T-helper 22 cell (primary cell): ENCODE measurements around the gene ZNF311.
"Not testable (repeated sequence)": the region's sequence is repeated elsewhere in the genome, so short reads cannot be mapped to it uniquely, and the experiment has no call there.

ENCODE experiments used
- DNase-seq: peaks from one replicate; pipeline ENCODE4 v3.0.0-alpha.2; 2020; ENCODE audit warnings: low read depth

The ZNF311 gene

DNA sequence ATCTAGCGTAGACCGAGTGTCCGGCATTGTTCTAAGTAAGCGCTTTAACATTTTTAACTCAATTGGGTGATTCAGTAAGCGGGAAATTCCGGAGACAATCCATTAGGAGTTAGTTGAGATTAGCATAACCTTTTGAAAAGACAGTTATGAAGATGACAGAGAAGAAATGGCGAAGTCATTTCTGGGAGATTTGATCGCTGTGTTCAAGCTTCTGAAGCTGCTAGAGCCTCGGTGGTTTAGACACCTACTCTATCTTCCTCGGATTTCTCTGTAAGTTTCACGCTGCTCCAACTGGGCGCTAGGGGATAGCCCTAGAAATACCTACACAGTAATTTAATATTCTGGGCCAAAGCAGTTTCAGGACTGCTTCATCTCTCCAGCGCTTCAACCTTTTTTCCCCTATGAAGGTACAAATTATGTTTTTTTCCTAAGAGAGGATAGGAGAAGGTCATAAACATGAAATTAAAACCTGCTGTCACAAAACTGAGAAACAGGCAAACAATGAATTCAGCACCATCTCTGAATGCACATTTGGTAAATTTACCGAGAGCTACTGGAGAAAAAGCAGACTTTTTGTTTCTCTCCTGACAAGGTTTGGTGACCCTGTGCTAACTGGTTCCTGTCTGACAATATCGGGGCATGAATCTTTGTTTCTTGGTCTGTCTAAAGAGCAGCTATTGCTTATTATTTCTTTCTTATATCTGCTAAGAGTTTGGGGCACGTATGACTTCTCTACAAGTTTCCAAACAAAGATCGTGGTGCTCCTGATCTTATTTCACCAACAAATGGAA is 22.4 kb downstream of the ZNF311 start:
- no peak for DNase-seq

DNA sequence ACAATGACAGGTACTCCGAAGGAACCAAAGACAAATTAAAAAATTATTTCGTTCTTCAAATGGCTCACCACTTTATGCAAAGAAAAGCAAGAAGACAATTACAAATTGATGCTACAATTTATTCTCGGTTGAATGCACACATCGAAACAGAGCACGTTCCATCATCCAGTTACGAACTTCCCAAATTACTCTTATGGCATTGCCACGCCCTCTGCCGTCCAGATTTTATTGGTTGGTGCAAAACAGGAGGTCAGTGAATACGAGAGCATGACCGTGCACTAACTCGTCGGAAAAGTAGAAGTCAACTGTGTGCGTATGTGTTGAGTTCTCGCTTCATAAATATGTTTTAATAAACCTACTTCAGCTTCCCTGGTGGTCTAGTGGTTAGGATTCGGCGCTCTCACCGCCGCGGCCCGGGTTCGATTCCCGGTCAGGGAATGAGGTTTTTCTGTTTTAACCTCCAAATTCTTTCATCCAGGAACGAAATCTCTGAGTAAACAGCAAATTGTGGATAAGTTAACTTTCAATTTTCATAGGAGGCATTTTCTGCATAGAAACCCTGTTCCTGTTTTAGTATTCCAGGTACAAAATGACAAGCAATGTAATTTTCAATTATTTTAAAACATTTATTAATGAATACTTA is 23.2 kb downstream of the ZNF311 start:
- DNase-seq: peak; percentile 43

DNA sequence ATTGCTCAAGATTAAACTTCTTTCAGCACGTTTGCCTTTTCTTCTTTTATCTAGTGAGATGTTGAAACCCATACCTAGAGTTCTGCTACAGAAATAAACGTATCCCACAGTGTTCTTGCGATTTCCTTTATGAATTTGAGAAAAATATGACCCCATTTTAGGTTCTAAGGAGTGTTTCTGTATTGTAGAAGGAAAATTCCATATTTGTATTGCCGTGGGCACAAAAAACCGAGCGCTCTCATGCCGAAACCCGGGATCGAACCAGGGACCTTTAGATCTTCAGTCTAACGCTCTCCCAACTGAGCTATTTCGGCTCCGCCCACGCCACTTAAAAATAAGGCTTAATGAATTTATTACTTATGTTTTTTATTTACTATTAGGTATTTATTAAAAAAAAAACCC is 23.7 kb downstream of the ZNF311 start:
- DNase-seq: peak; percentile 44

DNA sequence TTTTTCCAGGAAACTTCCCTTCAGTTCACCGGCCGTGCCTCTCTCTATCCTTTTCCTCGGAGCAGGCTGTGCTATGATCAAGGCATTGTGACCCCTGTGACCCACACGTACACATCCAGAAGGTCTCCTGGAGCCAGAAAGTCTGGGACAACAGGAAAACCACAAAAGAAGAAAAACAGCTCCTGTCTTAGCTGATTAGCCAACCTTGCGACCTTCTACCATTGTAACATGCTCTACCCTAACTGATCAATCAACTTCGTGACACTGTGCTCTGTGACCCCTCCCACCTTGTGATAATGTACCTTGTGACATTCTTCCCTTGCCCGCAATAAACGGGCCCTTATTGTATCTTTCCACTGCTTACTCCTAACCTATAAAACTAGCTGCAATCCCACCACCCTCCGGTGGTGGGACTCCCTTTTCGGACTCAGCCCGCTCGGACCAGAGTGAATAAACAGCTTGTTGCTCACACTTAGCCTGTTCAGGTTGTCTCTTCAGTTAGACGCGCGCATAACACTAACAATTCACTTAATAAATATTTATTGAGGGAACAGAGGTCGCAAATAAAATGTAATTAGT is 24.2 kb downstream of the ZNF311 start:
- DNase-seq: peak; percentile 13

DNA sequence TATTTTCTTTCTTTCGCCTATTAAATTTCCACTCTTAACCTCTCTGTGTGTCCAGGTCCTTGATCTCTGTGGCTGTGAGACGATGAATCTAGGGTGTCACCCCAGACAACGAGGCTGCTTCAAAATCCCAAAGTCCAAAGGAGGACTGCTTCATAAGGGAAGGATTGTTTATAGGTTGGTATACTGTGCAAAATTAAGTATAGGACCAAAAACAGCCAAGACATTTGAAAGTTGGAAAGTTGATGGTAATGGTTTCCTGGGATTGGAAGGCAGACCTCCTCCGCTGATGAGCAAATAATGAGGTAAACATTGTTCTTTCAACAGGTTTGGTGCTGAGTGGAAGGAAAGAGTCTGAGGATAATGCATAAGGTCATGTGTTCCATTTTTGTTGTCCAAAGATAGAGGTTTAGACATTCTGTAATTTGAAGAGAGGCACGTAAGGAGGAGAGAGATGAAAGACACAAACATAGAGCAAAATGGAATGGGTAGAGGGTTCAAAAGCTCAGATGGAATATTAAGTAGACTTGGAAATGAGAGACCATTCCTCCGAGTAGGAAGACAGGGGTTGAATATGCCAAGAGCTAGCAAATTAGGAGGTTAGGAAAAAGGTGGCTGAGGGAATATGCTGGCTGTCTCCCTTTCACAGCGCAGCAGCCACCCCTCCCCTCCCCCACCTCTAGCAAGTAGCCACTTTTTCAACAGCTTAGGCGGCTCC is 24.8 kb downstream of the ZNF311 start:
- DNase-seq: no peak

DNA sequence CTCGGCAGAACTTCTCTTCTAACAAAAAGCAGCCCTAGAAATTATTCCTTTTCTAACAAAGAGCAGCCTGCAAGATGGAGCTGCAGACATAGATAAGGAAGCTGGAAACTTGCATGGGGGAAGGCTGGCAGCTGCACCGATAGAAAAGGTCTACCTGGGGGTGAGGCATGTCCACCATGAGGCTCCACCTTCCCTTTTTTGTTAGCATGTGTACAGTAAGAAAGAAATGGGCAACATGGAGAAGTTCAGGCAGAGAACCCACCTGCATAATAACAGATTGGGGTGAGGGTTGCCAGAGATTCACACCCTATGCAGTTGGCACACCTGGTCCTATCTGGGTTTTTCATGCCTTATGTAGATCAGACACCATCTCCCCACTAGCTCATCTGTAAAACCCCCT is 25.4 kb downstream of the ZNF311 start:
- no peak for DNase-seq

DNA sequence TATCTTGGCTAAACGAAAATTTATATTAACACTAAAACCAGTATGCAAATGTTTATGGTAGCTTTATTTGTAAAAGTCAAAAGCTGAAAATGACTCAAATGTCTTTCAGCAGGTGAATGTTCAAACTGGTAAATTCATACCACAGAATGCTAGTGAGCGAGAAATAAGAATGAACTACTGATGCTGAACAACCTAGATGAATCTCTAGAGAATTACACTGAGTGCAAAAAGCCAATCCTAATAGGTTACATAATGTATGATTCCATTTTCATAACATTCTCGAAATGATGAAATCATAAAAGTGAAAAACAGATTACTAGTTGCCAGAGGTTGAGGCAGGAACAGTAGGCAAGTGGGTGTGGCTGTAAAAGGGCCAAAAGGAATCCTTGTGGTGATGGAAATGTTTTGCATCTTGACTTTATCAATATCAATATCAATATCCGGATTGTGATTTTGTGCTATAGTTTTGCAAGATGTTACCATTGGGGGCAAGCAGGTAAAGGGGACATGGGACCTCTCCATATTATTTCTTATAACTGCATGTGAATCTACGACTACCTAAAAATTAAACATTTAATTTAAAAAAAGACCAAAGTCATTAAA is 26.1 kb downstream of the ZNF311 start:
- DNase-seq: no peak

DNA sequence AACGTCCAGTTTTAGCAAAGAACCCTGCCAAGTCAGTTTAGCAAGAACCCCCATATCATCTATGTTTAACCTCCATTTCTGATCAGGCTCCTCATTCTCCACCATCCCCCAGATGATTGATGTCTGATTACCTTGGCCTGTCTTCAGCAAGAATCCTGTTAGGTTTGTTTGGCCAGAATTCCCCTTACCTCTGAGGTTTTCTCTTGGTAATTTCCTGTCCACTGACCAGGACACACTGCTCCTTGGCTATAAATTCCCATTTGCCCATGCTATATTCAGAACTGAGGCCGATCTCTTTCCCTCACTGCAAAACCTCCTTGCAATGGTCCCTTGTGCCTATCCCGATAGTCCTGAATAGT is 27.0 kb downstream of the ZNF311 start:
- DNase-seq: no peak

DNA sequence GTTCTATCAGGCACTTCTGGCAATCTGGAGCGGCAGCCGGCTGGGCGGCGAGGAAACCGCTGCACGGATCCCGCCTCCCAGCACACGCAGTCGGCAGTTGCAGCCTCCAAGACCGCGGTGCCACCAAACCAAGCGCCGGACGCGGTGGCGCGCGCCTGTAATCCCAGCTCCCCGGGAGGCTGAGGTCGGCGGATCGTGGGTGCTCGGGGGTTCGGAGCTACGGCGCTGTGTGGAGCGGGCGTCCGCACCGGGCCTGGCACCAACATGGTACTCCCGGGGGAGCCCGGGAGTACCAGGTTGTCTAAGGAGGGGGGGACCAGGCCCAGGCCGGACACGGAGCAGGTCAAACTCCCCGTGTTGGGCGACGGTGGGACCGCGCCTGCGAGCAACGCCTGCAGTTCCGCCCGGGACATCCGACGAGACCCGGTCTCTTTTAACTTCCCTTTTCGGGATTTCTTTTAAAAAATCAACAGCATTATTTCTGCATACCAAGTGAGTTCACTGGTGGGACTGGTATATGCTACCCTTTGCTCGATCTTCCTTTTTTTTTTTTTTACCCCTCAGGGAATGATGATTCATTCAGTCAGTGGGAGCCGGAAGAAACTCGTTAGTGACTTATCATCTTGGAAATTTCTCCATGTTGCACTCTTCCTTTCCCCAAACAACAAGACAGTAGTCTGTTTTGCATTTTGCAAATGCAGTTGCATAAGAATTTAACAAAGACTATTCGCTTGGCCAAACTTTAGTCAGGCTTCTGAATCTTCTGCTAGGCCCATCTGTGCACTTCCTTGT is 27.6 kb downstream of the ZNF311 start:
- no peak for DNase-seq

DNA sequence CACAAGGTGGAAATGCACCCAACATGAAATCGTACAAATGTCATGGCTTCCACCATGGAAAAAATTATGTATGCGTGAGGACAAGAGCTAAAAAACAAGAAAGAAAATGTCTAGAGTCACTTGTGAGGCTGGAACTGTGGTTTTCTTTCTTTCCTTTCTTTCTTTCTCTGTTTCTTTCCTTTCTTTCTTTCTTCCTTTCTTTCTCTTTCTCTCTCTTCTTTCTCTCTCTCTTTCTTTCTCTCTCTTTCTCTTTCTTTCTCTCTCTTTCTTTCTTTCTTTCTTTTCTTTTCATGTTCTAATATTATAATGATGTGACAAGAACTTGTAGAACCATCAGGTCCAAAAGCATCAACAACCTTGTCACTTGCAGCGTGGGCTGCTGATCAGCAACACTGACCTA is 28.4 kb downstream of the ZNF311 start:
- DNase-seq: no peak

DNA sequence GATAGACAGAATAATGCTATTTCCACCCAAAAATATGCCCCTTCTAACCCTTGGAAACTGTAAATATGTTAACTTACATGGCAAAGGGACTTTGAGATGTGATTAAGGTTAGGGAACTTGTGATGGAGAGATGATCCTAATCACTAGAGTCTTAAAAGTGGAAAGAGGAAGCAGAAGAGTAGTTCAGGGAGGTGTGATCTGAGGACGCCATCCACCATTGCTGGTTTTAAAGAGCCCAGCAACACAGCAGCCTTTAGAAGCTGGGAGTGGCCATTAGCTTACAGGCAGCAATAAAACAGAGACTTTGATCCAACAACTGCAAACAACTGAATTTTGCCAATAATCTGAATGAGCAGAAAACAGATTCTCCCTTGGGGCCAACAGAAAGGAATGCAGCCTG is 30.6 kb downstream of the ZNF311 start:
- no peak for DNase-seq

DNA sequence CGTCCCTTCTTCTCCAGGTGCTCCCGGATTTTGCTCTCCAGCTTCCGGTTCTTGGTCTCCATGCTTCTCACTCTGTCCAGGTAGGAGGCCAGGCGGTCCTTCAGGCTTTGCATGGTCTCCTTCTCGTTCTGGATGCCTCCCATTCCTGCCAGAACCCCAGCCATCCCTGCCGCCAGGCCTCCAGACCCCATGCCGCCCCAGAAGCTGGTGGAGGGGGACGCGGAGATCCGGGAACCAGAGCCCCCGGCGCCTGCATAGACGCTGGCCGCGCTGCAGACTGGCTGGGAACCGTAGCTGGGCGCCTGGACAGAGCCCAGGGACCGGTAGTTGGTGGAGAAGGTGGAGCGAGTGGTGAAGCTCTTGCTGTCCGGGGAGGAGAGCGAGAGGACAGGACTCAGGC is 35.1 kb downstream of the ZNF311 start:
- DNase-seq: not testable (repeated sequence)

DNA sequence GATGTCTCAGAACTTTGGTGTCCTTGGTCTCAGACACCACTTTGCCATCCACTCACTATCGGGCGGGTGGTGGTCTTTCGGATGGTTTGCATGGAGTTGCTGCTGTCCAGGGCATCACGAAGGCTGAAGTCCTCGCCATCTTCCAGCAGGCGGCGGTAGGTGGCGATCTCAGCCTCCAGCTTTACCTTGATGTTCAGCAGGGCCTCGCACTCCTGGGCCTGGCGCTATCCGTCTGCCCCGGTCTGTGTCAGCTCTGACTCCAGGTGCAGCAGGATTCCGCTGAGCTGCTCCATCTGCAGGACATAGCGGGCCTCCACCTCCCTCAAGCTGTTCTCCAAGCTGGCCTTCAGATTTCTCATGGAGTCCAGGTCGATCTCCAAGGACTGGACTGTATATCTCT is 36.0 kb downstream of the ZNF311 start:
- no peak for DNase-seq

DNA sequence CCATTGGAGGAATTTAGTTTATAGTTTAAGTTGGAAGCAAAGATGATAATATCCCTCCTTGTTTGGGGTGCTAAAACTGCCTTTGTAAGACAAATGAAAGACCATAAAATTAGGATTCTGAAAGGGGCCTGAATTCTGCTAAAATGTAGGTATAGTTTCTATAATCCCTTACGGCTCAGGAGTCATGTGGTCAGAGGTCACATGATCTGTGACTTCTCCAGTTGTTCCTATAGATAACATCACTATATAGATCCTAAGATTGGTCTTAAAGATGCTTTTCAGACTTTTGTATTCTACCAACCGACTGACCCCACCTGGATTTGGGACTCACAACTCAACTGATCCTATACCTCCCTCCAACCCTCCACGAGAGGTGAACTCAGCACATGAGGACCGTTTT is 36.6 kb downstream of the ZNF311 start:
- DNase-seq: no peak

DNA sequence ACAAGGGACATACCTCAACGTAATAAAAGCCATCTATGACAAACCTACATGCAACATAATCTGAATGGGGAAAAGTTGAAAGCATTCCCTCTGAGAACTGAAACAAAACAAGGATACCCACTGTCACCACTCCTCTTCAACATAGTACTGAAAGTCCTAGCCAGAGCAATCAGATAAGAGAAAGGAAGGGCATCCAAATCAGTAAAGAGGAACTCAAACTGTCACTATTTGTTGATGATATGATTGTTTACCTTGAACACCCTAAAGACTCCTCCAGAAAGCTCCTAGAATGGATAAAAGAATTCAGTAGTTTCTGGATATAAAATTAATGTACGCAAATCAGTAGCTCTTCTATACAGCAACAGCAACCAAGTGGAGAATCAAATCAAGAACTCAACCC is 39.4 kb downstream of the ZNF311 start:
- DNase-seq: no peak

DNA sequence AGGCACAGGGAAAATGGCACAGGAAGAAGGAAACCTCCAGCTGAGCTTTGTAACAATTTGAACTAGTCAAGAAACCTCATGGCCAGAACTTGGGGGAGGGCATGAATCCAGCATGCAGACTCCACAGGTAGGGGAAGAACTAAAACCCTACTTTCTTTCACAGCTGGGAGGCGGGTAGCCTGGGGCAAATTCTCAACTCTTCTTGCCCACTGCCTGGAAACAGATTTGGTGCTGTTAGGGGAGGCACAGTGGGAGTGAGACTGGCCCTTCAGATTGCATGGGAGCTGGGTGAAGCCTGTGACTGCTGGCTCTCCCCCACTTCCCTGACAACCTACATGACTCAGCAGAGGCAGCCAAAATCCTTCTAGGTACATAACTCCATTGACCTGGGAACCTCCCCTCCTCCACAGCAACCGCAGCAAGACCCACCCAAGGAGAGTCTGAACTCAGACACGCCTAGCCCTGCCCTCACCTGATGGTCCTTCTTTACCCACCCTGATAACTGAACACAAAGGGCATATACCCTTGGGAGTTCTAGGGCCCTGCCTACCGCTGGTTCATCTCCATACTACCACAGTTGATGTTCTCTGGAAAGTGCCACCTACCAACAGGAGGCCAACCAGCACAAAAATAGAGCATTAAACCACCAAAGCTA is 44.1 kb downstream of the ZNF311 start:
- no peak for DNase-seq

DNA sequence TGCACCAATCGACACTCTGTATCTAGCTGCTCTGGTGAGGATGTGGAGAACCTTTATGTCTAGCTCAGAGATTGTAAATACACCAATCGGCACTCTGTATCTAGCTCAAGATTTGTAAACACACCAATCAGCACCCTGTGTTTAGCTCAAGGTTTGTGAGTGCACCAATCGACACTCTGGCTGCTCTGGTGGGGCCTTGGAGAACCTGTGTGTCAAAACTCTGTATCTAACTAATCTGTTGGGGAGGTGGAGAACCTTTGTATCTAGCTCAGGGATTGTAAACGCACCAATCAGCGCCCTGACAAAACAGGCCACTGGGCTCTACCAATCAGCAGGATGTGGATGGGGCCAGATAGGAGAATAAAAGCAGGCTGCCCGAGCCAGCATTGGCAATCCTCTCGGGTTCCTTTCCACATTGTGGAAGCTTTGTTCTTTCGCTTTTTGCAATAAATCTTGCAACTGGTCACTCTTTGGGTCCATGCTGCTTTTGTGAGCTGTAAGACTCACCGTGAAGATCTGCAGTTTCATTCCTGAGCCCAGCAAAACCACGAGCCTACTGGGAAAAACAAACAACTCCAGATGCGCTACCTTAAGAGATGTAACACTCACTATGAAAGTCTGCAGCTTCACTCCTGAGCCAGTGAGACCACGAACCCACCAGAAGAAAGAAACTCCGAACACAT is 46.4 kb downstream of the ZNF311 start:
- not testable (repeated sequence) for DNase-seq

DNA sequence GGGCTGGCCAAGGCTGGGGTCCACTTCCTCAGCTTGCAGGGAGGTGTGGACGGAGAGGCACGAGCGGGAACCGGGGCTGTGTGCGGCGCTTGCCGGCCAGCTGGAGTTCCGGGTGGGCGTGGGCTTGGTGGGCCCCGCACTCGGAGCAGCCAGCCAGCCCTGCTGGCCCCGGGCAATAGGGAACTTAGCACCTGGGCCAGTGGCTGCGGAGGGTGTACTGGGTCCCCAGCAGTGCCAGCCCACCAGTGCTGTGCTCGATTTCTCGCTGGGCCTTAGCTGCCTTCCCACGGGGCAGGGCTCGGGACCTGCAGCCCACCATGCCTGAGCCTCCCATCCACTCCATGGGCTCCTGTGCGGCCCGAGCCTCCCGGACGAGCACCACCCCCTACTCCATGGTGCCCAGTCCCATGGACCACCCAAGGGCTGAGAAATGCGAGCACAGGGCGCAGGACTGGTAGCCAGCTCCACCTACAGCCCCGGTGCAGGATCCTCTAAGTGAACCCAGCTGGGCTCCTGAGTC is 47.3 kb downstream of the ZNF311 start:
- DNase-seq: not testable (repeated sequence)

DNA sequence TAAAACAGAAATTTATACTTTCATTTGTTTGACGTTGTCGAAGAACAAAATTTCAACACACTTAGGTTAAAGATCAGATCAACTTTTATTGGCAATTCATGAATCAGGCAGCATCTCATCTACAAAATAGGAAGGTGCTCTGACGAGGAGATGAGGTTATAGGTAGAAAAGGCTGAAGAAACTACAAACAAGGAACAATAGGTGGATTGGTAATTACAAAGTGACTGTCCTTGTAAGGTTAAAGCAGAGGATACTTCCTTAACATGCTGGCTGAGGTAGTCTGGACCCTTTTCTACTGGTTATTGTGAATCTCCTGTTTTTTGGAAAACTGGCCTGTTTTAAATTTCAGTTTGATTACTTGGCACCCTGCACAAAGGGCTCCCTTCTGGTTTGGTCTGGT is 48.8 kb downstream of the ZNF311 start:
- no peak for DNase-seq

DNA sequence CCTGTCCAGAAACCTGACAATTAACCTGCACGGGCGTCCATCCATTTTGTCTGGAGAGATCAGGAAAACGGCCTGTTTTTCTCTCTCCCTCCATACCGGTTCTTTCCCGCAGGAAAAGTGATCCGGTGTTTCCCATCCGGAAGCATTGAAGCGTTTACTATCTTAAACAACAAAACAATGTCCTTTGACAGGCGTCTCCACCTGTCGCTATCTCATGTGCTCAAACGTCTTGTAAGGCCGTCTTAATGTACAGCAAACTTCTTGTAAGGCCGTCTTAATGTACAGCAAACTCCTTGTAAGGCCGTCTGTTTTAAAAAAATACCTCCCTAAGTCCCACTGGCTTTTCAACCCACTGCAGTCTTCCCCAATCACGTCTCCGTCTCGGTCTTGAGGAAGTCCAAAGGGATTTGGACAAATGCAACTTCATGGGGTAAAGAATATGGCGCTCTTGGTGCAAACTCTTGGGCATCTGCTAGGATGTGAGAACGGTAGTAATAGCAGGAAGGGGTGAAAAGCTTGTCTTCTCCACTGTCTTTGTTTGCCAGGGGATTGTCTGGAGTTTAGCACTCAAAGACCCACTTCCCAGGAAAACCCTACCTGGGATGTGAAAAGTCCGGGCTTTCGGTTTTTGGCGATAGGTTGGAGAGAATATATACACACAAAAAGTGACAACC is 51.4 kb downstream of the ZNF311 start:
- DNase-seq: no peak
